HG03025 (cell line): Measurements from ENCODE around the gene ZFTA.
A peak's percentile ranks its signal among the peaks of the same experiment; 100 is the strongest.
"Not testable (repeated sequence)": the region's sequence is repeated elsewhere in the genome, so short reads cannot be mapped to it uniquely, and the experiment has no call there.

Experiments
- ATAC-seq: cut with Tn5 transposase; IDR thresholded peaks from one replicate; pipeline ENCODE4 v1.9.1; 2021; ENCODE audit warnings: mild to moderate bottlenecking, moderate library complexity; ENCODE audit not compliant: unreplicated experiment, low FRiP score

The ZFTA gene

DNA sequence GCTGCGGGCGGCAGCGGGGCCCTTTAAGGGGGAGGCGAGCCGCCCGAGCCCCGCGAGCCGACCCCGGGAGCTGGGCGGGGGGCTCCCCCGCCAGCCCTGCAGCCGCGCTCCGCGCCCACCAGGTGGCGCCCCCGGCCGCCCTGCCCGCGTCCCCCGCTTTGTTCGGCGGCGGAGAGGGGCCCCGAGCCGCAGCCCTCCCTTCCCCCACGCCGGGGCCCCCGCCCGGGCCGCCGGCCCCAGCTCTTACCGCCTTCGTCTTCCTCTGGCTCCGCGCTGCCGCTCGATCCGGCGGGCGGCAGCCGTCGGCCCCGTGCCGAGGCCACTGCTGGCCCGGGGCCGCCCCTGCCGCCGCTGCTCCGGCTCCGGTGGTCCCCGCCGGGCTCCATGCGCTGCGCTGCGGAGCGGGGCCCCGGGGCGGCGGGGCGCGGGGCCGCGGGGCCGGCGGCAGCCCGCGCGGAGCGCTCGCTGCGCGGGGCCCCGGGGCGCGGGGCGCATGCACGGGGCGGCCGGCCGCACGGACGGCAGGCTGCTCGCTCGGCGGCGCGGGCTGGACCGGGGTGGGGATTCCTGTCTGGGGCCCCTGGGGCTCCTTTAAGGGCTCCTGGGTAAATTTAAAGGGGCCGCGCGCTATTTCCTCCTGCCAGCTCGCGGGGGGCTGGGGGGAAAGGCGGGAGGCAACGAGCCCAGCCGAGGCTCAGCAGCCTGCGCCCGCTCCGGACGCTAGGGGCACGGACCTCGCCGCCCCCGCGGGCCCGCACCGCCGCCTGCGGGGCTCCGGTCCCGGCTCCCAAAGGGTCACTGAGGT lies at the start of gene ZFTA:
Gene ZFTA, minus strand, starts transcription at position 539 of the 805 bp plus-strand sequence. Its CDS starts 153 bp downstream, at position 386.
- ATAC-seq = peak; percentile 44

DNA sequence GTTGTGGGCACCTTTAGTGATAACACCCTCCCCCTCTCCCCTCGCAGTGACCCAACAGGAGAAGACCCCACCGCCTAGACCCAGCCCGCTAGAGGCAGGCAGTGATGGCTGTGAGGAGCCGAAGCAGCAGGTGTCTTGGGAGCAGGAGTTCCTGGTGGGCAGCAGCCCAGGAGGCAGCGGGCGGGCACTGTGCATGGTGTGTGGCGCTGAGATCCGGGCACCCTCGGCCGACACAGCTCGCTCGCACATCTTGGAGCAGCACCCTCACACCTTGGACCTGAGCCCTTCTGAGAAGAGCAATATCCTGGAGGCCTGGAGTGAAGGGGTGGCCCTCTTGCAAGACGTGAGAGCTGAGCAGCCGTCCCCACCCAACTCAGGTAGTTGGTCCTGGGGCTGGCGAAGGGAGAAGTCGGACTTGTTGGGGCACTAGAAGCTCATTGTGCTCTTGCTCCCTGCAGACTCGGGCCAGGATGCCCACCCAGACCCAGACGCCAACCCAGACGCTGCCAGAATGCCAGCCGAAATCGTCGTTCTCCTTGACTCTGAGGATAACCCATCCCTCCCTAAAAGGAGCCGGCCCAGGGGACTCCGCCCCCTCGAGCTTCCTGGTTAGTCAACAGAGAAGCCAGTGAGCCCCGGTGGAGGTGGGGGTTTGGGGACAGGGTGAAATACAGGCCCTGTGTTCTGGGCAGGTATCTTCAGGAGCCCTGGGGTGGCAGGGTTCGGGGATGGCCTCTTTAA lies 49.4 kb upstream of the ZFTA start:
- ATAC-seq = no peak

- no peak for ATAC-seq
Observed at GRCh38 chr11:63816732-63817131, 48.2 kb upstream of the ZFTA start.

DNA sequence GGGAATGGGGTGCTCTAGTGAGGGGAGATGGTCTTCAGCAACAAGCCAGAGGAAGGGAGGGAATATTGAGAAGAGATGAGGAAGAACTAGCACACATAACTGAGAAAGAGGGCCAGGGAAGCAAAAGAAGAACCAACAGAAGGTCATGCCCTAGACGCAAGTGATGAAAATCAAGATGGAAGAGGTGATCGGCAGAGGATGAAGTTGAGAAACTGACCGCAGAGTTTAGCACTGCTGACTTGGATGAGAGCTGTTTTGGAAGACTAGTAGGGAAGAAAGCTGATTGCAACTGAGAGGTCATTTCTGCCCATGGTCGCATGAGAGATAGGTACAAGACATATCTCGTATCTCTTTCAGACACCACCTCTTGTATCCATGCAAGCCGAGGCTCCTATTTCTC lies 47.6 kb upstream of the ZFTA start:
- ATAC-seq = no peak

DNA sequence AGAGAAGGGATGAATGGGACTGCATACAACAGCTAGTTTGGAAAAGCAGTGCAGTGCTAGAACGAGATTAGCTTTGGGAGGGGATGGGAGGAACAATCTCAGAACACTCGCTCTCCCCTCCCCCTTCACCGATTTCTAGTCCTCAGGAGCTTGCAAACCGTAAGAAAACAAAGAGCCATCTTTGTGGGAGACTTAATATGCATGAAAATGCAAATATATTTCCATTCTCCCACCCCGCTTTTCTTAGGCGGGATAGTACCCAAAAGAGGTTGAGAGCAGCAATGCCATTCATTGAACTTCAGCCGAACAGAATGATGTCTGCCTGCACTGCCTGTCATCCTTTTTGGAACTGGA lies 45.8 kb upstream of the ZFTA start:
- ATAC-seq = no peak

GRCh38 chr11:63813563-63814382 lies 45.2 kb upstream of the ZFTA start:
- peak; percentile 30 for ATAC-seq

DNA sequence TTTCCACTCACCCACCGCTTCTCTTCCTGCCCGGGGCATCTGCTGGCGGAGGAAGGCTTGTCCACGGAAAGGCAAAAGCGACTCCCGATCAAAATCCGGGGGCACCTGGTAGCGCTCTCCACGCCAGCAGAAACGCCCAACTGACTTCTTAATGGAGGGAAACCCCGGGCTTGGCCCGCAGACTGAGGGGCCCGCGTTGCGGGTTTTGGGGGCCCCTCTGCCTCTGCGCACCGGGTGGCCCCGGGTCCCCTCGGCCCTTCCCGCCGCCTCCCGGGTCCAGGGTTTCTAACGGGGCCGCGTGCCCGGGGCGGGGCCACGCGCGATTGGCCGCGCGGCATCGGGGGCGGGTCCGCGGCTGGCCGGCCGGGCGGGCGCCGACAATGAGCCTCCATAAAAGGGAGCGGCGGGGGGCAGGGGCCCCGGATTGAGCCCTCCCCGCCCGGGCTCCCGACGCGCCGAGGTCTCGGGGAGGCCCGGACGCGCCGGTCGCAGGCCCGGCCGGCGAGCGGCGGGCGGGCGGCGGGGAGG lies 44.5 kb upstream of the ZFTA start, which contains the start of gene SPINDOC:
Gene SPINDOC, plus strand, starts transcription at position 422 of the 528 bp plus-strand sequence. CDS start 231 bp downstream, outside the sequence.
- peak; percentile 67 for ATAC-seq

GRCh38 chr11:63811522-63811921 lies 42.9 kb upstream of the ZFTA start:
- no peak for ATAC-seq

DNA sequence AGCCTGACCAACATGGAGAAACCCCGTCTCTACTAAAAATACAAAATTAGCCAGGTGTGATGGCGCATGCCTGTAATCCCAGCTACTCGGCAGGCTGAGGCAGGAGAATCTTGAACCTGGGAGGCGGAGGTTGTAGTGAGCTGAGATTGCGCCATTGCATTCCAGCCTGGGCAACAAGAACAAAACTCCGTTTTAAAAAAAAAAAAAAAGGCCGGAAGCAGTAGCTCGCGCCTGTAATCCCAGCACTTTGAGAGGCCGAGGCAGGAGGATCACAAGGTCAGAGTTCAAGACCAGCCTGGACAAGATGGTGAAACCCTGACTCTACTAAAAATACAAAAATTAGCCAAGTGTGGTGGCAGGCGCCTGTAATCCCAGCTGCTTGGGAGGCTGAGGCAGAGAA lies 41.8 kb upstream of the ZFTA start:
- ATAC-seq = not testable (repeated sequence)

DNA sequence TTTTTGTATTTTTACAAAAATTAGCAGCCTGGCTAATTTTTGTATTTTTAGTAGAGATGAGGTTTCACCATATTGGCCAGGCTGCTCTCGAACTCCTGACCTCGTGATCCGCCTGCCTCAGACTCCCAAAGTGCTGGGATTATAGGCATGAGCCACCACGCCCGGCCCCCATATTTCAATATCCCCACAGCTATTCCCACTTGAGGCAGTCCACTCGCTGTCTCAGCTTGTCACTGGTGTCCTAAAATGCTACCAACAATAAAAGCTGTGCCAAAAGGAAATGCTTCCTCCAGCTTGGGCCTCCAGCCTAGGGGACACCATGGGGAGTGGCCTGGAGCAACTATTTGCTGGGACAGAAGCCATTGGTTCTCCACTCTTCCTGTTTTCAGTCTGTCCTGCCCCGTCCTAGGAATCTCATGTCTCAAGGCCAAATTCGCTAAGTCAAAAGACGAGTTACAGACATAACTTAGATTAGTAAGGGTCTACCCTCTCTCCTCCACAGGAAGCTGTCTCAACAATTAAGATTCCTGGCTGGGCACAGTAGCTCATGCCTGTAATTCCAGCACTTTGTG lies 37.4 kb upstream of the ZFTA start:
- no peak for ATAC-seq

DNA sequence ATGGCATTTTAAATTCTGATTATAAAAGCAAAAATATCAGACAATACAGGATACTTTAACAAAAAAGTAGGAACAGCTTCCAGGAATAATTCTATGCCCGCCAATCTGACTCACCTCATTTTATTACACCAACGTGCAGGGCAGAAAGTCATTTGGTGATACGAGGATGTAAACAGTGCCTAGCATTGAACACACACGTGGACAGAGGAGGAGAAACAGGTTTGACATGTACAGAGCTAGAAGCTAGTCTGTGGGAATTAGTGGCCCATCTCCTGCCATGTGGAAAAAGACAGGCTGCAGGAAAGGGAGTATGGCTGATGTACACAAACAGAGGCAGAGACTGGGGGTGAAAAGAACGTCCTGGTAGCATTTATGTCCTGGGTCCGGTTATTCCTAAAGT lies 35.7 kb upstream of the ZFTA start:
- ATAC-seq = no peak

DNA sequence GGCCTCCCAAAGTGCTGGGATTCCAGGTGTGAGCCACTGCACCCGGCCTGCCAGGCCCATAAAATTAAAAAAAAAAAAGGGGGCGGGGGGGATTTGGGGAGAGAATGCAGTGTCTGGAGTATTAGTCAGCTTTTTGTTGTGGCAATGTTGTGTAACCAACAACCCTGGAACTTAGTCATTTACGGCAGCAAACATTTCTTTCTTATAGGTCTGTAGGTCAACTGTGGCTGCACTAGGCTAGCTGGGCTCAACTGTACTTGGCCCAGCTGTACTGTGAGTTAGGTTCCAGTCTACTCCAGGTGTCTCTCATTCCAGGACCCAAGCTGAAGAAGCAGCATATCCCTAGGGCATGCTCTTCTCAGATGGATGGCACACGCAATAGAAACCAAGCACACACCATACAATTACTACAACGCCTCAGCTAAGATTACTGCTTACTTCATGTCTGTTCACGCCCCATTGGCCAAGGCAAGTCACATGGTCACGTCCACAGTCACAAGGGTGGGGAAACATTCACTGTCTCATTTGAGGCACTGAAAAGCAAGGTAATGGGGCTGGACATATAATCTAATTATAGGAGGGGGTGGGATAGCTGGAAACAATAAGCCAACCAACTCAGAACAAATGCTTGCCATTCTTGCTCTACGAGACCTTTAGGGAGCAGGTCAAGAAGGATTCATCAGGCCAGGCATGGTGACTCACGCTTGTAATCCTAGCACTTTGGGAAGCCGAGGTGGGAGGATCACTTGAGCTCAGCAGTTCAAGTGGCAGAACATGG lies 34.3 kb upstream of the ZFTA start:
- no peak for ATAC-seq

DNA sequence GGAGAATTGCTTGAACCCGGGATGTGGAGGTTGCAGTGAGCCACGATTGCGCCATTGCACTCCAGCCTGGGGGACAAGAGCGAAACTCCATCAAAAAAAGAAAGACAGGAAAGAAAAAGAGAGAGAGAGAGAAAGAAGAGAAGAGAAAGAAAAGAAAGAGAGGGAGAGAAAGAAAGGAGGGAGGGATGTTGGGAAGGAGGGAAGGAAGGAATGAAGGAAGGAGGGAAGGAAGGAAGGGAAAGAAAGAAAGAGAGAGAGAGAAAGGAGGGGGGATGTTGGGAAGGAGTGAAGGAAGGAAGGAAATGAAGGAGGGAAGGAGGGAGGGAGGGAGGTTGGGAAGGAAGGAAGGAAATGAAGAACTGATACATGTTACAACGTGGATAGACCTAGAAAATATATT lies 32.3 kb upstream of the ZFTA start:
- no peak for ATAC-seq

DNA sequence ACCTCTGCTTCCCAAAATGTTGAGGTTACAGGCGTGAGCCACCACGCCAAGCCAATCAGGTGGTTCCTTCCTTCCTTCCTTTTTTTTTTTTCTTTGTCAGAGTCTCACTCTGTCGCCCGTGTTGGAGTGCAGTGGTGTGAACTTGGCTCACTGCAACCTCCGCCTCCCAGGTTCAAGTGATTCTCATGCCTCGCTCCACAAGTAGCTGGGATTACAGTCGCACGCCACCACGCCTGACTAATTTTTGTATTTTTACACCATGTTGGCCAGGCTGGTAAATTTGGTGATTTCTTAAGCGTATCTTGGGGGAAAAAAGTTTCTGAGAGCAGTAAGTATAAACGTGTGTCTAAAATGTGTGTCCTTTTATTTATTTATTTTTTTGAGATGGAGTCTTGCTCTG lies 26.5 kb upstream of the ZFTA start:
- no peak for ATAC-seq

DNA sequence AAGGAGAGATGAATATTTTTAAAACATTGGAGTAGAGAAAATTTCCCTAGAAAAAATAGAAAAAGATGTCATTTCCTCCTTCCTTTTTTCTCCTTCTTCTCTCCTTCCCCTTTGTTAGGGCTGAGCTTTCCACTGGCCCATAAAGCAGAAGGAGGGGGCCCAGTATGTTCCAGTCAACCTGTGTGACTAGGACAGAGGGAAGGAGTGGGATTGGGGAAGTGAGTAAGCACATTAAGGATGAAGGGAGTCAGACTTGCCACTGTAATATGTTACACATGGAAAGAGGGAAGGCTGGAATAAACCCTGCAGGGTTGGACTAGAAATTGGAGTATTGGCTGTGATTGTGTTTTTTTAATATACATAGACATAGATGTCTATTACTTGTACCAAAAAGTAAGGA lies 24.6 kb upstream of the ZFTA start:
- ATAC-seq = no peak

DNA sequence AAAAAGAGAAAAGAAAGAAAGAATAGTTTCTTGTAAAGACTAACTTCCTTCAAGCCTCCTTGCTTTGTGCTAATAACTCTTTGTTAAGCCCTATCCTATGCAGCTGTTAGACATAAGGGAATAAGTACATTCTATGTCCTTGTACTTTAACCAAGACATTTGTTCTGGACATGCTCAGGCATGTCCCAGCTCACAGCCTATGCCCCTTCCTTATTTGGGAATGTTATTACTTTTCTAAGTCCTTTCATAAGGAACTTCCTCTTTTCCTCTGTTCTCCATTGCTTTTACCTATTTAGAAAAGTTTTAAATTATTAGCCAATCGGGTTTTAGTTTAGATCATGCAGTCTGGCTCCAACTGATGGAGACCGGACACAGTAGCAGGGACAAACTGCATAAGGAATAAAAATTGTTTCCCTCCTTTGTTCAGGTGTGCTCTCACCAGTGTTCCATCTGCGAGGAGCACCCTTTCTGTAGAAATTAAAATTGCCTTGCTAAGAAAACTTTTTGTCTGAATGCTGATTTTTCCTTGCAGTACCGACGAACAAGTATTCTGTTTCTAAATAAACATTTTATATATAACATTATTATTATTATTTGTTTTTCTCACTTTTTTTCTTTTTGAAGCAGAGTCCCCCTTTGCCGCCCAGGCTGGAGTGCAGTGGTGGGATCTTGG lies 23.1 kb upstream of the ZFTA start:
- ATAC-seq = no peak

DNA sequence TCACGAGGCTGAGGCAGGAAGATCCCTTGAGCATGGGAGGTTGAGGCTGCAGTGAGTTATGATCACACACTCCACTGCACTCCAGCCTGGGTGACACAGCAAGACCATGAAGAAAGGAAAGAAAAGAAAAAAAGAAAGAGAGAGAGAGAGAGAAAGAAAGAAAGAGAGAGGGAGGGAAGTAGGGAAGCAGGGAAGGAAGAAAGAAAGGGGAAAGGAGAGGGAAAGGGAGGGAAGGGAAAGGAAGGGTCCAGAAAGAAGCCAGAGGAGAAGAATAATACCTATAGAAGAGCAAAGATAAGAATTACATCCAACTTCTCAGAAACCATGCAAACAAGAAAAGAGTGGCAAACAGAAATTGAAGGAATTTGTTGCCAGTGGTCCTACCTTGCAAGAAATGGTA lies 17.2 kb upstream of the ZFTA start:
- no peak for ATAC-seq

DNA sequence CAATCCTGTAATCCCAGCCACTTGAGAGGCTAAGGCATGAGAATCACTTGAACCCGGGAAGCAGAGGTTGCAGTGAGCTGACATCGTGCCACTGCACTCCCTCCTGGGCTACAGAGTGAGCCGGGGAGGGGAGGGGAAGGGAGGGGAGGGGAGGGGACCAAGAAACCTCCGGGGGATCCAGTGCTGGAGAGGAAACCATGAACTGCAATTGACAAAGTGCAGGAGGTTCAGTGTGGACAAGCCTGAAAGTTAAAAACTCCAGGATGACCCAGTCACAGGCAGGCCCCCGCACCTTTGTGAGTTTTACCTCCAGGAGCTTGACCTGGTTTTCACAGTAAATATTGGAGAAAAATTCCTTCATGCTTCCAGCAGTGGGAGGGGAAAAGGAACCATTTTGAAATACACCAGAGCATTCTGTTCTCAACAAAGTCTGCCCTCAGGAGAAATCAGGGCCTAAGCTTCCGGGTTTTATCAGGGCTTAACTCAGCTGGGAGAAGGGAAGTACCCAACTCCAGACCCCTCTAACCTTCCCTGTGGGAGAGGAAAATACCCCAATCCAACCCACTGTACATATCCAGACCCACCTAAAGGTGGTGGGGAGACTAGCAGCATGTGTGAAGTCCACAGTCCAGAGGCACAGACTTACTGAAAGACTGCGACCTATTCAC lies 15.5 kb upstream of the ZFTA start:
- ATAC-seq = no peak

DNA sequence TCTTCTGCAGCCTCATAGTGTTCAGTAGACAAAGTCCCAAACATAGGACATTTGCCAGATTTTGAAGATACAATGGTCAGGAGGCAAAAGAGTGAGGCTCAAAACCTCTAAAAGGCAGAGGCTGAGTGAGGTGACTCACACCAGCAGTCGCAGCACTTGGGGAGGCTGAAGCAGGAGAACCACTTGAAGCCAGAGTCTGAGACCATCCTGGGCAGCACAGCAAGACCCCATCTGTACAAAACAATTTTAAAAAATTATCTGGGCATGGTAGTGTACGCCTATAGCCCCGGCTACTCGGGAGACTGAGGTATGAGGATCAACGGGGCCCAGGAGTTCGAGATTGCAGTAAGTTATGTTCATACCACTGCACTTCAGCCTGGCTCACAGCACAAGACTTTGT lies 14.2 kb upstream of the ZFTA start:
- no peak for ATAC-seq
